SU-DHL-6 (cell line): ENCODE measurements around the gene ABLIM1.

Experiments used
- H2AFZ ChIP-seq: fragments of 200-600 bp; sonication (generic); 2 replicates; pipeline ENCODE4 v1.6.1; 2014; ENCODE audit warnings: low read depth, mild to moderate bottlenecking, moderate library complexity, mixed read lengths, antibody characterized with exemption, low read length; ENCODE audit not compliant: severe bottlenecking
- H3F3A ChIP-seq: fragments of 200-600 bp; shearing (Covaris generic); 2 replicates; pipeline ENCODE4 v1.6.0; 2016; ENCODE audit warnings: antibody characterized with exemption, mild to moderate bottlenecking; ENCODE audit not compliant: insufficient read depth
- H3K27ac ChIP-seq: fragments of 200-600 bp; sonication (generic); 2 replicates; pipeline ENCODE4 v1.5.1; 2016; ENCODE audit warnings: low read depth, mild to moderate bottlenecking, low read length, moderate library complexity, mixed read lengths
- H3K27me3 ChIP-seq: fragments of 200-600 bp; sonication (generic), shearing (Covaris generic); 2 replicates; pipeline ENCODE4 v1.6.0; 2014; ENCODE audit warnings: mild to moderate bottlenecking, low read length
- H3K36me3 ChIP-seq: fragments of 200-600 bp; sonication (generic); 2 replicates; pipeline ENCODE4 v1.6.1; 2014; ENCODE audit warnings: mild to moderate bottlenecking, low read length, mixed read lengths
- H3K4me2 ChIP-seq: fragments of 300-600, 200-600 bp; shearing (Covaris generic), sonication (generic); 2 replicates; pipeline ENCODE4 v1.6.0; 2014; ENCODE audit warnings: low read length, low read depth, mild to moderate bottlenecking; ENCODE audit not compliant: poor library complexity, severe bottlenecking
- H3K4me3 ChIP-seq: fragments of 200-600 bp; sonication (generic); 2 replicates; pipeline ENCODE4 v1.5.1; 2014; ENCODE audit warnings: antibody characterized with exemption, low read length, mild to moderate bottlenecking, mixed read lengths; ENCODE audit not compliant: insufficient read depth, poor library complexity, severe bottlenecking
- H3K79me2 ChIP-seq: fragments of 200-600 bp; sonication (generic); 2 replicates; pipeline ENCODE4 v1.6.1; 2014; ENCODE audit warnings: mild to moderate bottlenecking, low read length, moderate library complexity; ENCODE audit not compliant: insufficient read depth
- H3K9ac ChIP-seq: fragments of 200-600 bp; sonication (generic); 2 replicates; pipeline ENCODE4 v1.7.0; 2014; ENCODE audit warnings: mild to moderate bottlenecking, low read length
- H3K9me2 ChIP-seq: fragments of 200-600 bp; sonication (generic); replicated peaks from 2 replicates; pipeline ENCODE4 v1.6.1; 2014; ENCODE audit warnings: low read length; ENCODE audit not compliant: insufficient read depth
- H3K9me3 ChIP-seq: fragments of 200-600 bp; sonication (generic); 2 replicates; pipeline ENCODE4 v1.6.1; 2014; ENCODE audit warnings: low read length, mixed read lengths; ENCODE audit not compliant: insufficient read depth
- H4K20me1 ChIP-seq: fragments of 200-600 bp; sonication (generic); 2 replicates; pipeline ENCODE4 v1.6.1; 2014; ENCODE audit warnings: low read depth, mild to moderate bottlenecking, antibody characterized with exemption, low read length, moderate library complexity, mixed read lengths
- CTCF ChIP-seq: fragments of 200-600 bp; sonication (generic); IDR thresholded peaks from one replicate; pipeline ENCODE4 v1.5.1; 2017; ENCODE audit warnings: antibody characterized with exemption, mild to moderate bottlenecking, low read length, moderate library complexity; ENCODE audit not compliant: insufficient read depth, poor library complexity, severe bottlenecking
- EZH2phosphoT487 ChIP-seq: fragments of 200-600 bp; sonication (generic), shearing (Covaris generic); conservative IDR thresholded peaks from 2 replicates; pipeline ENCODE4 v1.6.1; 2018; ENCODE audit warnings: mild to moderate bottlenecking, antibody characterized with exemption, low read length, moderate library complexity, mixed read lengths

Gene ABLIM1

GRCh38 chr10:114384601-114385000 lies 273.5 kb downstream of the ABLIM1 start:
- Histone ChIP-seq H3K9me2 (no peaks in the 10 kb centered on the region), H3F3A (no peaks in the 10 kb centered on the region), H3K27me3 (no peaks in the 10 kb centered on the region), H3K9me3 (no peaks in the 10 kb centered on the region), H2AFZ (no peak overlapping the region), H3K4me2 (no peak overlapping the region), H3K79me2 (no peaks in the 10 kb centered on the region), H3K9ac (no peak overlapping the region), H4K20me1 (no peaks in the 10 kb centered on the region), H3K4me3 (no peak overlapping the region), H3K36me3 (no peaks in the 10 kb centered on the region), H3K27ac (no peak overlapping the region)
- TF ChIP-seq CTCF (no peak), EZH2phosphoT487 (no peak)

GRCh38 chr10:114384181-114384580 lies 273.9 kb downstream of the ABLIM1 start:
- no peaks in the 10 kb centered on the region for H3K36me3 ChIP-seq
- H3K9me3 ChIP-seq, result no peaks in the 10 kb centered on the region
- H3K4me2 ChIP-seq, result no peak overlapping the region
- H4K20me1 ChIP-seq, result no peaks in the 10 kb centered on the region
- H3K27me3 ChIP-seq, result no peaks in the 10 kb centered on the region
- H2AFZ ChIP-seq, result no peak overlapping the region
- no peaks in the 10 kb centered on the region for H3K9me2 ChIP-seq
- TF ChIP-seq CTCF (no peak), EZH2phosphoT487 (no peak)
- no peaks in the 10 kb centered on the region for H3K79me2 ChIP-seq
- H3F3A ChIP-seq, result no peaks in the 10 kb centered on the region
- no peak overlapping the region for H3K9ac ChIP-seq
- no peak overlapping the region for H3K4me3 ChIP-seq
- no peak overlapping the region for H3K27ac ChIP-seq
